Neural progenitor cell (in vitro differentiated cells): Measurements from ENCODE around the gene PIK3C2B. TPM values are rescaled to one million over a fixed set of nuclear protein-coding genes. Genes with fewer than 3 reads are reported as not detected.

ENCODE experiments used
- DNase-seq: peaks from one replicate; pipeline ENCODE4 v3.0.0-alpha.2; 2016; ENCODE audit warnings: low spot score
- H2AFZ ChIP-seq: fragments of 200-600 bp; sonication (generic); replicated peaks from 2 replicates; pipeline ENCODE4 v1.6.1; 2016; ENCODE audit warnings: antibody characterized with exemption
- H3F3A ChIP-seq: fragments of 200-600 bp; sonication (generic); 2 replicates; pipeline ENCODE4 v1.6.1; 2016; ENCODE audit warnings: antibody characterized with exemption, low read depth
- H3K27ac ChIP-seq: fragments of 200-600 bp; sonication (generic); 2 replicates; pipeline ENCODE4 v1.5.1; 2016; ENCODE audit warnings: mild to moderate bottlenecking
- H3K27me3 ChIP-seq: fragments of 200-600 bp; sonication (generic); 2 replicates; pipeline ENCODE4 v1.6.1; 2016; ENCODE audit warnings: mild to moderate bottlenecking, moderate library complexity
- H3K36me3 ChIP-seq: fragments of 200-600 bp; sonication (generic); 2 replicates; pipeline ENCODE4 v1.5.1; 2016
- H3K4me1 ChIP-seq: fragments of 200-600 bp; sonication (generic); 2 replicates; pipeline ENCODE4 v1.6.1; 2016; ENCODE audit warnings: mixed run types
- H3K4me2 ChIP-seq: fragments of 200-600 bp; sonication (generic); 2 replicates; pipeline ENCODE4 v1.6.1; 2016
- H3K4me3 ChIP-seq: fragments of 200-600 bp; sonication (generic); 2 replicates; pipeline ENCODE4 v1.5.1; 2016
- H3K79me2 ChIP-seq: fragments of 200-600 bp; sonication (generic); 2 replicates; pipeline ENCODE4 v1.6.1; 2016; ENCODE audit warnings: low read depth
- H3K9ac ChIP-seq: fragments of 200-600 bp; sonication (generic); 2 replicates; pipeline ENCODE4 v1.6.1; 2016
- H3K9me3 ChIP-seq: fragments of 200-600 bp; sonication (generic); 2 replicates; pipeline ENCODE4 v1.5.1; 2016; ENCODE audit warnings: low read depth
- H4K20me1 ChIP-seq: fragments of 200-600 bp; sonication (generic); 2 replicates; pipeline ENCODE4 v1.6.1; 2016; ENCODE audit warnings: low read depth
- H3K27ac Mint-ChIP-seq: 3 replicates; pipeline ENCODE4 v1.8.0; 2021; ENCODE audit warnings: mixed read lengths
- H3K27me3 Mint-ChIP-seq: 2 replicates; pipeline ENCODE4 v1.8.0; 2022; ENCODE audit warnings: low read depth, mild to moderate bottlenecking, inconsistent platforms, moderate library complexity, mixed read lengths; ENCODE audit not compliant: insufficient read depth
- H3K36me3 Mint-ChIP-seq: 3 replicates; pipeline ENCODE4 v1.8.0; 2021; ENCODE audit warnings: mixed read lengths
- H3K4me1 Mint-ChIP-seq: 3 replicates; pipeline ENCODE4 v1.8.0; 2021; ENCODE audit warnings: mixed read lengths
- H3K4me3 Mint-ChIP-seq: 3 replicates; pipeline ENCODE4 v1.8.0; 2021; ENCODE audit warnings: mild to moderate bottlenecking, moderate library complexity, mixed read lengths
- H3K9me3 Mint-ChIP-seq: 3 replicates; pipeline ENCODE4 v1.8.0; 2020; ENCODE audit warnings: mixed read lengths
- EZH2 ChIP-seq: fragments of 200-600 bp; sonication (generic); IDR thresholded peaks from 2 replicates; pipeline ENCODE4 v1.6.1; 2017; ENCODE audit warnings: antibody characterized with exemption, mild to moderate bottlenecking, moderate library complexity
- EZH2phosphoT487 ChIP-seq: fragments of 200-600 bp; sonication (generic); IDR thresholded peaks from 2 replicates; pipeline ENCODE4 v1.6.1; 2017; ENCODE audit warnings: antibody characterized with exemption
- total RNA-seq: library from RNA; depleted of rRNA; stranded (reverse); fragments of >200 nt; gene quantifications from 2 replicates; pipeline ENCODE4 v1.2.3, GENCODE V29; 2015; ENCODE audit warnings: low replicate concordance
- TF ChIP-seq, protein P1 (sequence below): fragments of 200-600 bp; sonication (generic); IDR thresholded peaks from 2 replicates; pipeline ENCODE4 v1.5.1; 2017; ENCODE audit warnings: antibody characterized with exemption, mild to moderate bottlenecking

PIK3C2B gene, protein sequence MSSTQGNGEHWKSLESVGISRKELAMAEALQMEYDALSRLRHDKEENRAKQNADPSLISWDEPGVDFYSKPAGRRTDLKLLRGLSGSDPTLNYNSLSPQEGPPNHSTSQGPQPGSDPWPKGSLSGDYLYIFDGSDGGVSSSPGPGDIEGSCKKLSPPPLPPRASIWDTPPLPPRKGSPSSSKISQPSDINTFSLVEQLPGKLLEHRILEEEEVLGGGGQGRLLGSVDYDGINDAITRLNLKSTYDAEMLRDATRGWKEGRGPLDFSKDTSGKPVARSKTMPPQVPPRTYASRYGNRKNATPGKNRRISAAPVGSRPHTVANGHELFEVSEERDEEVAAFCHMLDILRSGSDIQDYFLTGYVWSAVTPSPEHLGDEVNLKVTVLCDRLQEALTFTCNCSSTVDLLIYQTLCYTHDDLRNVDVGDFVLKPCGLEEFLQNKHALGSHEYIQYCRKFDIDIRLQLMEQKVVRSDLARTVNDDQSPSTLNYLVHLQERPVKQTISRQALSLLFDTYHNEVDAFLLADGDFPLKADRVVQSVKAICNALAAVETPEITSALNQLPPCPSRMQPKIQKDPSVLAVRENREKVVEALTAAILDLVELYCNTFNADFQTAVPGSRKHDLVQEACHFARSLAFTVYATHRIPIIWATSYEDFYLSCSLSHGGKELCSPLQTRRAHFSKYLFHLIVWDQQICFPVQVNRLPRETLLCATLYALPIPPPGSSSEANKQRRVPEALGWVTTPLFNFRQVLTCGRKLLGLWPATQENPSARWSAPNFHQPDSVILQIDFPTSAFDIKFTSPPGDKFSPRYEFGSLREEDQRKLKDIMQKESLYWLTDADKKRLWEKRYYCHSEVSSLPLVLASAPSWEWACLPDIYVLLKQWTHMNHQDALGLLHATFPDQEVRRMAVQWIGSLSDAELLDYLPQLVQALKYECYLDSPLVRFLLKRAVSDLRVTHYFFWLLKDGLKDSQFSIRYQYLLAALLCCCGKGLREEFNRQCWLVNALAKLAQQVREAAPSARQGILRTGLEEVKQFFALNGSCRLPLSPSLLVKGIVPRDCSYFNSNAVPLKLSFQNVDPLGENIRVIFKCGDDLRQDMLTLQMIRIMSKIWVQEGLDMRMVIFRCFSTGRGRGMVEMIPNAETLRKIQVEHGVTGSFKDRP (N-terminal part only)
- total RNA-seq: 20.7 and 27.4 TPM in 2 replicates

DNA sequence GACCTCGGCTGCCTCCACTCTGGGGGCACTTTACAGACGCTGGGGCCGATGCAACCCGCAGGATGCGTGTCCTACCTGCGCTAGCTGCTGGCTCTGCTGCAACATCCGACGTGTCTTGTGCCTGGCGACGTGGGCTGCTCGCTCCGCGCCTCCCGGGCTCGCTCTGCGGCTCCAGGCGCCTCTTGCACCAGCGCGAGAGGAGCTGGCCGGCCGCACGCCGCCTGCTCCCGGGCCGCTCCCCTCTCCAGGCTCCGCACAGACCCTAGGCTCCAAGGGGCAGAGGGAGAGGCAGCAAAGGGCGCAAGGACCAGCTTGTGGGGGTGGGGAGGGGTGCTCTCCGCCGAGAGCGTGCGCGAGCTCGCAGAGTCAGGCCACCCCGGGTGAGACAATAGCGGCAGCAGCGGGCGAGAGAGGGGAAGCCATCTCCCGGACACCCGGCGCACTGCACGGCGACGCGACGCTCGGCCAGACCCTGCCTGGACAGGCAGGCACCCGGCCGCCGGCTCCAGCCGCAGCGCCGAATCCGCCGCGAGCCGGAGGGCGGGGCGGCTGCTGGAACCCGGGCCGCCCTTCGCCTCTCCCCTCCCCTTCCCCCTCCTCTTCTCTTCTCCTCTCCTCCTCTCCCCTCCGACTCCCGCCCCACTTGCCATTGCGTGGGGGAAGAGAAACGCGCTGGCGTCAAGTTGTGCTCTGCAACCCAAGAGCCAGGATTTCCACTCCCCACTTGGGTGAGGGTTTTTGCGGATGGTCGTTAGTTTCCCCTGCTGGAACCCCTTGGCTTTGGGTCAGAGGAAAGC, at the start of gene PIK3C2B:
Gene PIK3C2B (minus strand): TSS at position 525 of the 797 bp plus-strand sequence. CDS start 25,003 bp downstream, outside the sequence.
- Histone ChIP-seq H3K27ac (peak within 1 kb of the TSS; percentile 77), H3K27me3 (peaks cover 15% of the 10 kb centered on the region), H3K4me3 (peak within 1 kb of the TSS; percentile 77), H3K4me2 (peak within 1 kb of the TSS; percentile 98), H3K79me2 (peaks cover 47% of the 10 kb centered on the region), H3K9me3 (no peaks in the 10 kb centered on the region), H3K36me3 (no peaks in the 10 kb centered on the region), H2AFZ (peak within 1 kb of the TSS; percentile 96), H3K9ac (peak within 1 kb of the TSS; percentile 65), H3K4me1 (peaks cover 17% of the 10 kb centered on the region), H4K20me1 (peaks cover 36% of the 10 kb centered on the region), H3F3A (peaks cover 30% of the 10 kb centered on the region)
- Mint-ChIP-seq H3K36me3 (peaks cover 11% of the 10 kb centered on the region), H3K4me1 (peaks cover 26% of the 10 kb centered on the region), H3K9me3 (no peaks in the 10 kb centered on the region), H3K4me3 (peak within 1 kb of the TSS; percentile 98), H3K27me3 (peaks cover 8% of the 10 kb centered on the region), H3K27ac (peak within 1 kb of the TSS; percentile 98)
- TF ChIP-seq EZH2phosphoT487: no peak
- TF ChIP-seq, protein P1, sequence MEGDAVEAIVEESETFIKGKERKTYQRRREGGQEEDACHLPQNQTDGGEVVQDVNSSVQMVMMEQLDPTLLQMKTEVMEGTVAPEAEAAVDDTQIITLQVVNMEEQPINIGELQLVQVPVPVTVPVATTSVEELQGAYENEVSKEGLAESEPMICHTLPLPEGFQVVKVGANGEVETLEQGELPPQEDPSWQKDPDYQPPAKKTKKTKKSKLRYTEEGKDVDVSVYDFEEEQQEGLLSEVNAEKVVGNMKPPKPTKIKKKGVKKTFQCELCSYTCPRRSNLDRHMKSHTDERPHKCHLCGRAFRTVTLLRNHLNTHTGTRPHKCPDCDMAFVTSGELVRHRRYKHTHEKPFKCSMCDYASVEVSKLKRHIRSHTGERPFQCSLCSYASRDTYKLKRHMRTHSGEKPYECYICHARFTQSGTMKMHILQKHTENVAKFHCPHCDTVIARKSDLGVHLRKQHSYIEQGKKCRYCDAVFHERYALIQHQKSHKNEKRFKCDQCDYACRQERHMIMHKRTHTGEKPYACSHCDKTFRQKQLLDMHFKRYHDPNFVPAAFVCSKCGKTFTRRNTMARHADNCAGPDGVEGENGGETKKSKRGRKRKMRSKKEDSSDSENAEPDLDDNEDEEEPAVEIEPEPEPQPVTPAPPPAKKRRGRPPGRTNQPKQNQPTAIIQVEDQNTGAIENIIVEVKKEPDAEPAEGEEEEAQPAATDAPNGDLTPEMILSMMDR: peak; percentile 52
- peak; percentile 96 for DNase-seq

DNA sequence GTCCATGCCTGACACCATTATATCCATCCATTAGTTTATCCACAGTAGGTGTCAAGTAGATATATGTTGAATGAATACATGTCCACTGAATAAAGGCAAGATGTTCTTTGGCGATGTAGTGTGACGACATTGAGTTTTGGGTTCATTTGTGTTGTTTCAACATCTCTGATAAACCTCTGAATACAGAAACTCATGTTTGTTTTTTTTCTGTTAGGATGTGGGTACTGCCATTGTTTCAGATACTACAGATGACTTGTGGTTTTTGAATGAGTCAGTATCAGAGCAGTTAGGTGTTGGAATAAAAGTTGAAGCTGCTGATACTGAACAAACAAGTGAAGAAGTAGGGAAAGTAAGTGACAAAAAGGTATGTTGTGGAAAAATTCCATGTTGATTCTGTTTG, 49.7 kb upstream of the PIK3C2B start:
- no peaks in the 10 kb centered on the region for H3K4me1 ChIP-seq
- H3K9me3 ChIP-seq: no peaks in the 10 kb centered on the region
- Mint-ChIP-seq H3K4me1 (no peaks in the 10 kb centered on the region), H3K36me3 (peaks cover 50% of the 10 kb centered on the region), H3K9me3 (no peaks in the 10 kb centered on the region), H3K27me3 (no peaks in the 10 kb centered on the region), H3K27ac (no peak overlapping the region), H3K4me3 (no peak overlapping the region)
- H2AFZ ChIP-seq: no peak overlapping the region
- no peaks in the 10 kb centered on the region for H3K27me3 ChIP-seq
- no peak overlapping the region for H3K9ac ChIP-seq
- no peak for DNase-seq
- H3F3A ChIP-seq: peaks cover 8% of the 10 kb centered on the region
- peaks cover 10% of the 10 kb centered on the region for H4K20me1 ChIP-seq
- no peak overlapping the region for H3K4me2 ChIP-seq
- H3K79me2 ChIP-seq: no peaks in the 10 kb centered on the region
- H3K27ac ChIP-seq: no peak overlapping the region
- H3K4me3 ChIP-seq: no peak overlapping the region
- TF ChIP-seq EZH2phosphoT487: no peak
- TF ChIP-seq, protein P1: no peak
- no peak for TF ChIP-seq EZH2
- peaks cover 11% of the 10 kb centered on the region for H3K36me3 ChIP-seq

DNA sequence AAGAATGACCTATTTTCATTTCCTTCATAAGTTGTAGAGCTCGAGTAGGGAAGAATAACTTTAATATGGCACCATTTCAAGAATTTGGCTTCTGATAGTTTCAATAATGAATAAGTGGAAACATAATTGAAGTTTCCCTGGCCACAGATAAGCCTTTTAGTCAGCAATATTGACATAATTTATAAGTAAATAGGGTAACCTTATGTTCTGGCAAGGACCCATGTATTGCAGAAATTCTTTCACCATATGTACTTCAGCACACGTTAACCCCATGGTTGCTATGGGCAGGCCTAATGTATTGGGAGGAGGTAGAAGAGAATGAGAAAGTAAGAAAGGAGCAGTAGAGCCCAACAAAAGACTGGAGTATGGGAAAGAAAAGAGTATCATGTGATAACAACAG, 47.0 kb upstream of the PIK3C2B start:
- peaks cover 12% of the 10 kb centered on the region for H3K36me3 ChIP-seq
- no peak overlapping the region for H3K4me3 Mint-ChIP-seq
- no peaks in the 10 kb centered on the region for H3K4me1 ChIP-seq
- no peak overlapping the region for H3K9ac ChIP-seq
- H3K79me2 ChIP-seq: no peaks in the 10 kb centered on the region
- DNase-seq: no peak
- no peak overlapping the region for H3K27ac Mint-ChIP-seq
- H3K4me2 ChIP-seq: no peak overlapping the region
- H4K20me1 ChIP-seq: peaks cover 10% of the 10 kb centered on the region
- no peaks in the 10 kb centered on the region for H3K9me3 Mint-ChIP-seq
- TF ChIP-seq EZH2 (no peak), EZH2phosphoT487 (no peak)
- TF ChIP-seq, protein P1: no peak
- H3K27ac ChIP-seq: no peak overlapping the region
- peaks cover 46% of the 10 kb centered on the region for H3K36me3 Mint-ChIP-seq
- no peak overlapping the region for H2AFZ ChIP-seq
- H3K4me1 Mint-ChIP-seq: no peaks in the 10 kb centered on the region
- peaks cover 8% of the 10 kb centered on the region for H3F3A ChIP-seq
- H3K9me3 ChIP-seq: no peaks in the 10 kb centered on the region
- H3K27me3 ChIP-seq: no peaks in the 10 kb centered on the region
- H3K4me3 ChIP-seq: no peak overlapping the region
- H3K27me3 Mint-ChIP-seq: no peaks in the 10 kb centered on the region
